Mononuclear cell (primary cell): ENCODE measurements around the gene PXMP2. TPM values are rescaled to one million over a fixed set of nuclear protein-coding genes. Genes with fewer than 3 reads are reported as not detected.
A peak's percentile ranks its signal among the peaks of the same experiment; 100 is the strongest.

ENCODE experiments used
- H3K27me3 ChIP-seq: 2 replicates; pipeline ENCODE4 v1.6.0; 2011; ENCODE audit warnings: low read length, control low read depth; ENCODE audit not compliant: insufficient read depth
- H3K4me1 ChIP-seq: 2 replicates; pipeline ENCODE4 v1.5.1; 2011; ENCODE audit warnings: mild to moderate bottlenecking, low read length, control low read depth; ENCODE audit not compliant: insufficient read depth
- H3K4me3 ChIP-seq: 2 replicates; pipeline ENCODE4 v1.5.1; 2011; ENCODE audit warnings: mild to moderate bottlenecking, low read length, moderate library complexity
- H3K9me3 ChIP-seq: 2 replicates; pipeline ENCODE4 v1.5.1; 2011; ENCODE audit warnings: low read depth, mild to moderate bottlenecking, control low read depth, low read length
- total RNA-seq: library from RNA; depleted of rRNA; stranded (reverse); fragments of >200 nt; gene quantifications from one replicate; pipeline ENCODE4 v1.2.3, GENCODE V29; 2012

PXMP2 gene
- total RNA-seq, 1 donor: 3.0 TPM

DNA sequence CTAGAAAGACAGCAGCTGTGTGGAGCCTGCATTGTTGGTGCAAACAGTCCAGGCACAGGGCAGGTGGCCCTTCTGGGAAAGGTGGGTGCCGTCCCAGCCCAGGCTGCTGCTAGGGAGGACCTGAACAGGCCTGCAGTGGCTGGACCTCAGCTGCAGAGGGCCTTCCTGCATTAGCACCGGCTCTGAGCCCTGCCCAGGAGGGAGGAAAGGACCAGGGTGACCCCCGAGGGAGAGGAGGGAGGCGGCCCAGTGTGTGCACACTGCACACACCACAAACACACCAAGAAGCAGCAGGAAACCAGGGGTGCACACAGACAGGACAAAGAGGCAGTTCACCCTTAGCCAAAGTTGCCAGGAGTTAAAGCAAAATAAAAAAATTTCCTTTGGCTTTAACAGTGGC lies 15.3 kb downstream of the PXMP2 start:
- Histone ChIP-seq H3K4me3 (no peak overlapping the region), H3K4me1 (no peaks in the 10 kb centered on the region)

DNA sequence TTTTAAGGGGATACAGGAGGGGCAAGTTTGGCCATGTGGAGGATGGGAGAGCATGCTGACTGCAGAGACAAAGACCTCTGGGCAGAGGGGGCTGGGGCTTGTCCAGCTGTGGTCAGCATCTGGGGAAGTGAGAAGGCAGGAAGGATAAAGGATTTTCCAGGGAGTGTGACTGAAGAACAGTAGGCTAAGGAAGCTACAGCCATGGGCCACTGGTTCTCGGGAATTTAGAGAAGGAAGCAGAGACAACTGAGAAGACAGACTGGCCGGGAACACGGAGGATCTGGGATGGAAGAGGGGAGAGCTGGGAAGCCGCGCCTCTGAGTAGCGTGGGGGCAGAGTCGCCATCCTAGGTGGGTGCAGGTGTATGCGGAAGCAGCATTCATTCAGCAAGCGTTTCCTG lies 16.3 kb downstream of the PXMP2 start:
- no peaks in the 10 kb centered on the region for H3K4me1 ChIP-seq
- H3K4me3 ChIP-seq: no peak overlapping the region
- H3K27me3 ChIP-seq: no peaks in the 10 kb centered on the region
- H3K9me3 ChIP-seq: no peaks in the 10 kb centered on the region

More for the DNA sequence above, 15.3 kb downstream of the PXMP2 start:
- Histone ChIP-seq H3K9me3 (no peaks in the 10 kb centered on the region), H3K27me3 (no peaks in the 10 kb centered on the region)

DNA sequence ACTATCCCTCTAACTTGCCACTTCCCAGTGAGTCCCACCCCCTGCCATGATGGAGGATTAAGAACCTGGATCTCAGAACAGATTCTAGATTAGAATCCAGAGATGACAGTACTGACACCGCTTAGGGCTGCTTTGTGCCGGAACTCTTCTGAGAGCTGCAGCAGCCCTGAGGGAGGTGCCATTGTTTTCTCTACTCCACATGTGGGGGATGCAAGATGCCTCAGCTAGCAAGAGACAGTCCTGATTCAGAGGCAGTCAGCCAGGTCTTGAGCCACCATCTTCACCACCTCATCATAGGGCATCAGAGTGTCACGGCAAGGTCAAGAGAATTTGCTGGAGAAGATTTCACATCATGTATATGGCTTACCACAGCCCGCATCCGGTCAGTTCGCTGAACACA lies 19.9 kb downstream of the PXMP2 start:
- H3K4me1 ChIP-seq: peaks cover 20% of the 10 kb centered on the region
- H3K27me3 ChIP-seq: no peaks in the 10 kb centered on the region
- H3K4me3 ChIP-seq: no peak overlapping the region
- no peaks in the 10 kb centered on the region for H3K9me3 ChIP-seq

DNA sequence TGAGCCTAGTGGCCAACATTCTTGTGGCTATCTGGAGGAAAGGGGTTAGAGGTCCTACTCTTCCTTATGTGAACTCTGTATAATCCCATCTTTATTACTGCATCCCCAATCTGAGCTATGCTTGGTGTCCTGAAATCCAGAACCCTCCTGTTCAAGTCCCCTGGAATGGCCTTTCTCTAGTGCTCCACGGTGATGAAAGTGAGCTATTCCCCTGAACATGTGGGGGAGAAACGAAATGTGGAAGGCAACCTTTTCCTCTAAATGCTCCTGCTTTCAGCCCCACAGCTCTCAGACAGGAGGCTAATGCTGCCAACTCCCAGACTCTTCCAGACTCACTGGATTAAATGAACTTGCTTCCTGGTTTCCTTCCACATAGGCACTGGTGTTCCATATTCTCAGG lies 20.8 kb downstream of the PXMP2 start:
- H3K4me1 ChIP-seq: peaks cover 22% of the 10 kb centered on the region
- H3K27me3 ChIP-seq: no peaks in the 10 kb centered on the region
- no peaks in the 10 kb centered on the region for H3K9me3 ChIP-seq
- H3K4me3 ChIP-seq: no peak overlapping the region

DNA sequence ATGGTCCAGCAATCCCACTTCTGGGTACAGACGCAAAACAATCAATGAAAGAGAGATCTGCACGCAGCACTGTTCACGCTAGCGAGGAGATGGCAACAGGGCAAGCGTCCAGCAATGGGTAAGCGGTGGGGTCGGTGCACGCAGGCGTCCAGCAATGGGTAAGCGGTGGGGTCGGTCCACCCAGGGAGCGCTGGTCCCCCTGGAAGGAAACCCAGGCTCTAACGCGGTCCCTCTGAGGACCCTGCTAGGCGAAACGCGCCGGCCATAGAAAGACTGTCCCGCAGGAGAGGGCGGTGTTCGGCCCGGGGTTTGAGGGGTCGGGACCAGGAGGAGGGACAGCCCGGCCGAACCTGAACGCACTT lies 22.6 kb downstream of the PXMP2 start:
- no peaks in the 10 kb centered on the region for H3K9me3 ChIP-seq
- H3K4me3 ChIP-seq: peak overlapping the region; percentile 82
- H3K4me1 ChIP-seq: peaks cover 22% of the 10 kb centered on the region
- H3K27me3 ChIP-seq: no peaks in the 10 kb centered on the region

DNA sequence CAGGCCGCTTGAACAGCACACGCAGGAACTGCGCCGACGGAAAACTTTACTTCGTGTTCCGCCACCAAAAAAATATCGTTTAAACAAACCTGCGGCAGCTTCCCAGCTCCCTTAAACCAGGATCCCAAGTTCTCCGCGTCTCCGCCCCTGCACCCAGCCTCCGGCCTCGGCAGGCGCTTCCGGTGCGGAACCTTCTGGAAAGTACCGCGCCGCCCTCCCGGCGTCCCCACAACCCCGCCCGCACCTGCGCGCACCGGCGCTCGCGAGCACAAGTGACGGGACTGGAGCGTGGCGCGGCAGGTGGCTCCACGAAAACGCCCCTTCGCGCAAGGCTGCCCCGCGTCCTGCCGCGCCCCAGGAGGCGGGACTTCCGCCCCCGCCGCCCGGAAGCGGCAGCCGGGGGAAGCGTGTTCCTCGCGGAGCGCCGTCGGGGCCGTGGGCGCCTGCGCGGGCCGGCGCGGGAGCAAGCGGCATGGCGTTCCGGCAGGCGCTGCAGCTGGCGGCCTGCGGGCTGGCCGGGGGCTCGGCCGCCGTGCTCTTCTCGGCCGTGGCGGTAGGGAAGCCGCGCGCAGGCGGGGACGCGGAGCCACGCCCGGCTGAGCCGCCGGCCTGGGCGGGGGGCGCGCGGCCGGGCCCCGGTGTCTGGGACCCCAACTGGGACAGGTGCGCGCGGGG lies 23.2 kb downstream of the PXMP2 start, which contains the start of gene PGAM5:
PGAM5 (plus strand) TSS at position 438 of the 675 bp plus-strand sequence; CDS start at position 473, 35 bp downstream.
- Histone ChIP-seq H3K27me3 (no peaks in the 10 kb centered on the region), H3K4me3 (peak within 1 kb of the TSS; percentile 82), H3K4me1 (peaks cover 22% of the 10 kb centered on the region)

DNA sequence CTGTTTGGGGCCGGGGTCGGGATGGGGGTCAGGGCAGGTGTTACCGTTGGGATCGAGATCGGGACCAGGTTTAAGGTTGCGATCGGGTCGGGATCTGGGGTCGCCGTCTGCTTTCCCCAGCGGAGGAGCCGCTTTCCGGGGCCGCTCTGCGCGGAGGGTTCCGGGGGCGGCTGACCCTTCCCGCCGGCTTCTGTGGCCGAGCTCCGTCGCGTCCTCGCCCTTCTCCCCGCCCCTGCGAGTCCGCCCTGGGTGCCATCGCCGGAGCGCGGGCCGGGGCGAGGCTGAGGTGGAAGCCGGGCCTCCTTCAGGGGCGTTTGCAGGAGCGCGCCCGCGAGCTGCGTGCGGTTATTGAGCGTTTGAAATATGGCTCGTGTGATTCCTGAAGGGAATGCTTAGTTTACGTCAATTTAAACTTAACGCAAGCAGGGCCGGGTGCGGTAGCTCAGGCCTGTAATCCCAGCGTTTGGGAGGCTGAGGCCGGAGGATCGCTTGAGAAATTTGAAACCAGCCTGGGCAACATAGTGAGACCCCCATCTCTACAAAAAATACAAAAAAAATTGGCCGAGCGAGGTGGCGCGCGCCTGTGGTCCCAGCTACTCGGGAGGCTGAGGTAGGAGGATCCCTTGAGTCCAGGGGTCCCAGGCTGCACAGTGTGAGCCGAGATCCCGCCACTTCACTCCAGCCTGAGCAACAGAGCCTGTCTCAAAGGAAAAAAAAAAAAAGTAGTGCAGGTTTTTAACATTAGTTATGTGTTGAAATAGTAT lies 23.9 kb downstream of the PXMP2 start:
- H3K4me3 ChIP-seq: peak overlapping the region; percentile 82

More for the DNA sequence above, 23.2 kb downstream of the PXMP2 start, which contains the start of gene PGAM5:
- H3K9me3 ChIP-seq: no peaks in the 10 kb centered on the region

DNA sequence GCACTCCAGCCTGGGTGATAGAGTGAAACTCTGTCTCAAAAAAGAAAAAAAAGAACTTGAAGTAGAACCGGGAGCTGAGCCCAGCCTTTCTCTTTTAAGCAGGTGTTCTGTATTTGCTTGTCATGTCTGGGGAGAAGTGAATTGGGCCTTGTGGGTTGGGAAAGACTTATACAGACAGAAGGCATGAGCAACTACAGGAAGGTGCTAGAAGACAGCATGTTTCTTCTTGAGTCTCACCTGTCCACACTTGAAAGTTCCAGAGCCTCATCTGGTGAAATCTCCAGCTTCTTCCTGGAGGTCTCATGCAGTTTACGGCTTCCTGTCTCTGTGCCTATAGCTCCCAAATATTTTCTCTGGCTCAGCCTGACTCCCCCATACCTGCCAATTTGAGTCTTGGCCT lies 25.7 kb downstream of the PXMP2 start:
- Histone ChIP-seq H3K27me3 (no peaks in the 10 kb centered on the region), H3K4me1 (peaks cover 22% of the 10 kb centered on the region)

More for the DNA sequence above, 23.9 kb downstream of the PXMP2 start:
- H3K4me1 ChIP-seq: peaks cover 22% of the 10 kb centered on the region
- no peaks in the 10 kb centered on the region for H3K9me3 ChIP-seq
- no peaks in the 10 kb centered on the region for H3K27me3 ChIP-seq

DNA sequence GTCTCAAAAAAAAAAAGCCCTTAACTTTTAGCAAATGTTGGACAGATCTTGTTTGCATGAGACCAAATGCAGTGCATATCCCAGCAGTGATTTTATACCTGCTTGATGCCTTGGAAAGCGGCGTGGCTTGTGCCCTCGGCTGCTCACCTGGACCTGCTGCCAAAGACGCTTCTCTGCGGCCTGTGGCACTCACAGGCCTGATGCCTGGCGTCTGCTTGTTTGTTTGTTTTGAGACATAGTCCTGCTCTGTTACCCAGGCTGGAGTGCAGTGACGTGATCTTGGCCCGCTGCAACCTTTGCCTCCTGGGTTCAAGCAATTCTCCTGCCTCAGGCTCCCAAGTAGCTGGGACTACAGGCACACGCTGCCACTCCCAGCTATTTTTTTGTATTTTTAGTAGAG lies 28.5 kb downstream of the PXMP2 start:
- H3K4me3 ChIP-seq: no peak overlapping the region
- no peaks in the 10 kb centered on the region for H3K9me3 ChIP-seq
- peaks cover 14% of the 10 kb centered on the region for H3K4me1 ChIP-seq
- H3K27me3 ChIP-seq: no peaks in the 10 kb centered on the region

More for the DNA sequence above, 25.7 kb downstream of the PXMP2 start:
- Histone ChIP-seq H3K4me3 (no peak overlapping the region), H3K9me3 (no peaks in the 10 kb centered on the region)

DNA sequence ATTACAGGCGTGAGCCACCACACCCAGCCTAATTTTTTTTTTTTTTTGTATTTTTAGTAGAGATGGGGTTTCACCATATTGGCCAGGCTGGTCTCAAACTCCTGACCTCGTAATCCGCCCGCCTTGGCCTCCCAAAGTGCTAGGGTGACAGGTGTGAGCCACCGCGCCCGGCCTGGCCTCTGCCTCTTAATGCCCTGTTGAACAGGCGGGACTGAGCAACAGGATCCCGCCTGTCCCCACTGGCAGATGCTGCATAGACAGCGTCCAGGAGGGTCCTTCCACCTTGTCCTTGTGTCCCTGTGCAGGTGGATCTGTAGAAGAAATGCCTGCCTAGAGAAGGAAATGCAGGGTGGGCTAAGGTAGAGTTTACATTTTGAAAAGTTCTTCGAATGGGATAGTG lies 29.0 kb downstream of the PXMP2 start:
- Histone ChIP-seq H3K9me3 (no peaks in the 10 kb centered on the region), H3K4me1 (peaks cover 11% of the 10 kb centered on the region), H3K4me3 (no peak overlapping the region), H3K27me3 (no peaks in the 10 kb centered on the region)

DNA sequence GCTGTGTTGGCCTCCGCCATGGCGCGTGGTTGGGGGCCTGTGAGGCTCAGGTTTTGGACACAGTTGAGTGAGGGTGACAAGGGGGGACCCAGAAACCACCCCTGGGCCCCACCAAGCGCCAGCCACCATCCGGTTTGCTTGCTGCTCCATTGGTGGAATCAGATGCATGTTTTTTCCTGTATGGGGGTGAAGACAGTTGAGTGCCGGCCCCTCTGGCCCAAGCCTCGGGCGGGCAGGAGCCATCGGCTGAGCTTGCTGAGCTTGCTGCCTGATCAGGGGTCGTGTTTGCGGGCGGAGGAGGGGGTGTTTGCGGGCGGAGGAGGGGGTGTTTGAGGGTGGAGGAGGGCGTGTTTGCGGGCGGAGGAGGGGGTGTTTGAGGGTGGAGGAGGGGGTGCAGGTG lies 29.6 kb downstream of the PXMP2 start:
- H3K27me3 ChIP-seq: no peaks in the 10 kb centered on the region
- H3K9me3 ChIP-seq: no peaks in the 10 kb centered on the region
- H3K4me1 ChIP-seq: peaks cover 4% of the 10 kb centered on the region
- no peak overlapping the region for H3K4me3 ChIP-seq

DNA sequence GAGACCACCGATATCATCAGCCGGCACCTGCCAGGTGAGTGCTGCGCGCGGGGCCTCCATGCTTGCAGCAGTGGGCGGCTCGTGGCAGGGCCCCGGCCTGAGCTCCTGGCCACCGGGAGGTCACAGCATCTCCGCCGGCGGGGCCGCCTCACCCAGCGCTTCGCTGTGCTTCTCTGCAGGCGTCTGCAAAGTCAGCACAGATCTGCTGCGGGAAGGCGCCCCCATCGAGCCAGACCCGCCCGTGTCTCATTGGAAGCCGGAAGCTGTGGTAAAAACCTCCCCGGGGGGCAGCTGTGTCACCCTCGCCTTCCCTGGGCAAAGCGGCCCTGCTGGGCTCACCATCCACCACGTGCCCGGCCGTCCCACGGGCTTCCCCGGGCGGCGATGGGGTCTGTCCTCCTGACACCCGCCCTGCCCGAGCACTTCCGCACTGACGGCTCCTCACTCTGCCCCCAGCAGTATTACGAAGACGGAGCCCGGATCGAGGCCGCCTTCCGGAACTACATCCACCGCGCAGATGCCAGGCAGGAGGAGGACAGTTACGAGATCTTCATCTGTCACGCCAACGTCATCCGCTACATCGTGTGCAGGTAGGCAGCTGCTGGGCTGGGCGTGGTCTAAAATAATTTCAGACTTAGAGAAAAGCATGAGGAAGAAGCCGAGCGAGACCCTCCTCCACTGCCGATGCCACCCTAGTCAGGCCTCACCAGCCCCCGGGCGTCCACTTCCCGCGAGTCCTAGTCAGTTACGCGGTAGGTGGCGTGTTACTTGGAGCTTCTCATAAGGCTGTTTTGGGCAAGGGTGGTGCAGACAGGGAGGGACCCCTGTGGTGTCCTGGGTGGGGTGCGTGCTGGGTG lies 30.4 kb downstream of the PXMP2 start:
- H3K4me1 ChIP-seq: no peaks in the 10 kb centered on the region
- H3K9me3 ChIP-seq: no peaks in the 10 kb centered on the region
- no peak overlapping the region for H3K4me3 ChIP-seq
- no peaks in the 10 kb centered on the region for H3K27me3 ChIP-seq

DNA sequence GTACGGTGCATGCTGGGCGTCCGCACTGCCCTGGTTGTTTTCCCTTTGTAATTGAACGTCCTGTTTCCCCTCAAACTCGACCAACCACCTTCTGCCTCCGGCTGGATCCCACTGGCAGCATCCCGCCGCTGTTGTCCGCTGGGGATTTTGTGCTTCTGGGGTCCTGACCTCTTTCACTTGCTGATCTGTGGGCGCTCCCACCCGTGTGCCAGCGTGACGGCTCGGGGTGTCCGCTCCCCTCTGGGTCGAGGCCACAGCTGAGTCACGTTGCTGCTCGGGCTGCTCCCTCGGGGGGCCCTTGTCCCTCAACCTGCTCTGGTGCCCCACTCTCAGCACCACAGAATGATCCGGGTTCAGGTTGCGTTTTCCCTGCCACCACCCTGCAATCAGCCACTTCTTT lies 31.3 kb downstream of the PXMP2 start:
- Histone ChIP-seq H3K4me3 (no peak overlapping the region), H3K4me1 (no peaks in the 10 kb centered on the region), H3K27me3 (no peaks in the 10 kb centered on the region), H3K9me3 (no peaks in the 10 kb centered on the region)

DNA sequence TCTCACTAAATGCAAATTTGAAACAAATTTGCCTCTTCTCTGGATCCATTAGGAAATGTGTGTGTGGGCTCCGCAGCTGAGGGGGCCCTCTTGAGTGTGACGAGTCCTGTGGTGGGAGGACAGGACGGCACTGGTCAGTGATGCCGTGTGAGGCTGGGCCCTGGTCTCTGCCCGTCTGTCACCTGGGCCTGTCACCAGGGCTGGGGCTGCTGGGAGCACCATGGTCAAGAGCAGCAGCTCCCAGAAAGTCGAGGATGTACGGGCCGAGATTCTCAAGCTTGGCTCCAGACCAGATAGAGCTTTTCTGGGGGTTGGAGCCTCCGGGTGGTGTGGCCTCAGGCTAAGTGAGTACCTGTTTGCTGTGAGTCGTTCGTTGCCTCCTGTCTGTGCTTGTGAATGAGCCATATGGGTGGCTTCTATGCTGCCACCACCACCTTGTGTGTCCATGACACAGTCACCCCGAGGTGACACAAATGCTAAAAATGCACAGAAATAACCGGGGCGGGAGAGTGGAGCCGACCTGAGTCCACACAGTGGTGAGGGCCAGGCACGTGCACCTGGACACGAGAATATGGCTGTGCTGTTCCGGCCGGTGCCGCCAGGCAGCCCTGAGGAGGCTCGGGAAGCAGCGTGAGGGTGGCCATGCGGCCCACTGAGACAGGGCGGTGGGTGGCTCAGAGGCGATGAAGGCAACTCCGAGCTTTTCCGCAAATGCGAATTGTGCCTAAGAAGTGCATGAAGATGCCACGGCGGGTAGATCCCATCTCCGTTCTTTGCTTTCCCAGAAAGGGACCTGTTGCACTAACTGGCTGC lies 32.0 kb downstream of the PXMP2 start:
- Histone ChIP-seq H3K27me3 (no peaks in the 10 kb centered on the region), H3K9me3 (no peaks in the 10 kb centered on the region), H3K4me3 (no peak overlapping the region), H3K4me1 (no peaks in the 10 kb centered on the region)
